Colon (tissue), 2 donors: ENCODE measurements around the gene SBK2.

Source experiments
- FAIRE-seq: peaks from 2 replicates; lab custom pipeline; 2012; peaks lifted over from hg19 to GRCh38; lab: Jason Lieb, UNC
- donor health status: control.
- donor health status: control.

The SBK2 gene

GRCh38 chr19:55554302-55554701 lies 17.4 kb upstream of the SBK2 start:
- FAIRE-seq, result no peak

- no peak for FAIRE-seq
Observed at GRCh38 chr19:55553217-55554182, 16.6 kb upstream of the SBK2 start.

GRCh38 chr19:55552620-55553019 lies 15.7 kb upstream of the SBK2 start:
- FAIRE-seq, result no peak

GRCh38 chr19:55552206-55552605 lies 15.3 kb upstream of the SBK2 start:
- no peak for FAIRE-seq

- no peak for FAIRE-seq
Observed at GRCh38 chr19:55550321-55550650, 13.4 kb upstream of the SBK2 start.

GRCh38 chr19:55549500-55550320 lies 12.8 kb upstream of the SBK2 start:
- FAIRE-seq, result no peak

- FAIRE-seq, result no peak
Observed at GRCh38 chr19:55546822-55547614, 10.1 kb upstream of the SBK2 start.

GRCh38 chr19:55546011-55546410 lies 9.1 kb upstream of the SBK2 start:
- no peak for FAIRE-seq

GRCh38 chr19:55545443-55545842 lies 8.5 kb upstream of the SBK2 start, which contains the start of gene SBK3:
Gene SBK3, minus strand, starts transcription at chr19:55545543. Its CDS starts 0 bp downstream, at chr19:55545543.
- FAIRE-seq, result no peak

- FAIRE-seq, result no peak
Observed at GRCh38 chr19:55544776-55545439, 8.0 kb upstream of the SBK2 start.

- no peak for FAIRE-seq
Observed at GRCh38 chr19:55544014-55544413, 7.1 kb upstream of the SBK2 start.

- no peak for FAIRE-seq
Observed at GRCh38 chr19:55543567-55543966, 6.6 kb upstream of the SBK2 start.

GRCh38 chr19:55542292-55542855 lies 5.4 kb upstream of the SBK2 start:
- no peak for FAIRE-seq

- no peak for FAIRE-seq
Observed at GRCh38 chr19:55541091-55541490, 4.2 kb upstream of the SBK2 start.

- no peak for FAIRE-seq
Observed at GRCh38 chr19:55540619-55541018, 3.7 kb upstream of the SBK2 start.

GRCh38 chr19:55539090-55539984 lies 2.4 kb upstream of the SBK2 start:
- FAIRE-seq, result no peak

GRCh38 chr19:55538132-55538531 lies 1.2 kb upstream of the SBK2 start:
- no peak for FAIRE-seq

- FAIRE-seq, result no peak
Observed at GRCh38 chr19:55537741-55538111, 793 bp upstream of the SBK2 start.

- no peak for FAIRE-seq
Observed at GRCh38 chr19:55536366-55536765, 567 bp downstream of the SBK2 start.

GRCh38 chr19:55535965-55536350 lies 975 bp downstream of the SBK2 start:
- FAIRE-seq, result no peak
